Measurements from ENCODE around the gene SYCE3. TPM values are rescaled to one million over a fixed set of nuclear protein-coding genes. Genes with fewer than 3 reads are reported as not detected.

SYCE3 gene
- total and polyA plus RNA-seq, 9 donors, result not detected

- Histone ChIP-seq H3K9me3 (no peaks in the 10 kb centered on the region), H3K27ac (peak overlapping the region in 1 of 2 donors; percentile 87), H3K27me3 (peaks cover 6% of the 10 kb centered on the region), H3K4me1 (ENCODE audit: insufficient read depth) (peaks cover 27% of the 10 kb centered on the region), H3K36me3 (no peaks in the 10 kb centered on the region), H3K4me3 (peak overlapping the region; percentile 55)
- intact Hi-C loops (cut with DNase I), result loop anchor here in 2 of 4 donors (10.0 kb wide), 2 partner anchors 272 to 282 kb away; partner anchors contain the start of genes HDAC10 (in 1 of the 2) and TUBGCP6 (in 1 of the 2)
- no peak for TF ChIP-seq POLR2A (IDR thresholded peaks at IDR 0.05)
- no peak for TF ChIP-seq CTCF (IDR thresholded peaks at IDR 0.05)
- TF ChIP-seq EP300 (IDR thresholded peaks at IDR 0.05), result no peak
- 58 to 63% (median 63%) methylated on average over 29 of the region's 29 CpGs for WGBS, 3 donors
- peak in 2 of 5 donors; percentile 46 to 51 for DNase-seq
Observed at GRCh38 chr22:50526834-50527801, 35.6 kb downstream of the SYCE3 start.

- Histone ChIP-seq H3K4me1 (ENCODE audit: insufficient read depth) (peaks cover 21% of the 10 kb centered on the region), H3K27ac (peak overlapping the region; percentile 29 to 87), H3K27me3 (peaks cover 2% of the 10 kb centered on the region), H3K4me3 (peak overlapping the region; percentile 55), H3K36me3 (no peaks in the 10 kb centered on the region), H3K9me3 (no peaks in the 10 kb centered on the region)
- 1 to 2% (median 1%) methylated on average over 56 to 77 of the region's 77 CpGs for WGBS, 3 donors
- peak; percentile 74 to 86 (median 85) for DNase-seq
- intact Hi-C loops (cut with DNase I), result loop anchor here in 2 of 4 donors (10.0 kb wide), 2 partner anchors 271 to 281 kb away; partner anchors contain the start of genes HDAC10 (in 1 of the 2) and TUBGCP6 (in 1 of the 2)
- TF ChIP-seq POLR2A (IDR thresholded peaks at IDR 0.05) (no peak), CTCF (IDR thresholded peaks at IDR 0.05) (peak in 2 of 3 donors; percentile 6 to 50)
Observed at GRCh38 chr22:50526108-50526833, 36.4 kb downstream of the SYCE3 start.

- peak overlapping the region; percentile 55 for H3K4me3 ChIP-seq
- H3K27ac ChIP-seq, result peak overlapping the region; percentile 29 to 87
- 0% methylated on average over 3 to 33 of the region's 33 CpGs for WGBS, 3 donors
- H3K4me1 ChIP-seq (ENCODE audit: insufficient read depth), result peaks cover 17% of the 10 kb centered on the region
- no peak for DNase-seq
- H3K36me3 ChIP-seq, result no peaks in the 10 kb centered on the region
- TF ChIP-seq CTCF (IDR thresholded peaks at IDR 0.05), result no peak
- no peak for TF ChIP-seq EP300 (IDR thresholded peaks at IDR 0.05)
- no peak for TF ChIP-seq POLR2A (IDR thresholded peaks at IDR 0.05)
- no peaks in the 10 kb centered on the region for H3K27me3 ChIP-seq
- intact Hi-C loops (cut with DNase I), result loop anchor here in 2 of 4 donors (10.0 kb wide), 2 partner anchors 271 to 281 kb away; partner anchors contain the start of genes HDAC10 (in 1 of the 2) and TUBGCP6 (in 1 of the 2)
- no peaks in the 10 kb centered on the region for H3K9me3 ChIP-seq
Observed at GRCh38 chr22:50525858-50526107, 36.9 kb downstream of the SYCE3 start.

GRCh38 chr22:50525104-50525857 lies 37.4 kb downstream of the SYCE3 start, which contains the start of gene SCO2:
Gene SCO2, minus strand, starts transcription at chr22:50525598. Its CDS starts 1,187 bp downstream, at chr22:50524411.
- Histone ChIP-seq H3K27me3 (no peaks in the 10 kb centered on the region), H3K36me3 (no peaks in the 10 kb centered on the region), H3K4me3 (peak within 1 kb of the TSS; percentile 55), H3K27ac (peak within 1 kb of the TSS; percentile 29 to 87), H3K9me3 (no peaks in the 10 kb centered on the region), H3K4me1 (ENCODE audit: insufficient read depth) (peaks cover 13% of the 10 kb centered on the region)
- peak; percentile 96 to 98 (median 98) for DNase-seq
- intact Hi-C loops (cut with DNase I), result loop anchor here in 2 of 4 donors (10.0 kb wide), 2 partner anchors 270 to 280 kb away; partner anchors contain the start of genes HDAC10 (in 1 of the 2) and TUBGCP6 (in 1 of the 2)
- WGBS, 3 donors, result 0% methylated on average over 56 to 84 of the region's 84 CpGs
- TF ChIP-seq EP300 (IDR thresholded peaks at IDR 0.05), result no peak
- peak; percentile 56 for TF ChIP-seq POLR2A (IDR thresholded peaks at IDR 0.05)
- peak; percentile 14 to 65 (median 58) for TF ChIP-seq CTCF (IDR thresholded peaks at IDR 0.05)
